Thyroid gland (tissue), 4 donors: ENCODE data around the gene MED22.

Source experiments
- POLR2A ChIP-seq, 2 donors: fragments of 450-650 bp; IDR thresholded peaks; one replicate each; pipeline ENCODE4 v1.6.1; 2017; ENCODE audit warnings: antibody characterized with exemption in 2 of 2, mild to moderate bottlenecking in 2 of 2, moderate library complexity in 1 of 2
- TF ChIP-seq, protein P1 (sequence below), 6 experiments: fragments of 200-600 bp in 3 of 6; fragments of 450-650 bp in 3 of 6; sonication (generic) in 3 of 6; IDR thresholded peaks; one replicate each; pipeline ENCODE4 v1.5.1; 2016 to 2019; ENCODE audit warnings: antibody characterized with exemption in 6 of 6, mild to moderate bottlenecking in 2 of 6, inconsistent platforms in 1 of 6, moderate library complexity in 1 of 6

DNA sequence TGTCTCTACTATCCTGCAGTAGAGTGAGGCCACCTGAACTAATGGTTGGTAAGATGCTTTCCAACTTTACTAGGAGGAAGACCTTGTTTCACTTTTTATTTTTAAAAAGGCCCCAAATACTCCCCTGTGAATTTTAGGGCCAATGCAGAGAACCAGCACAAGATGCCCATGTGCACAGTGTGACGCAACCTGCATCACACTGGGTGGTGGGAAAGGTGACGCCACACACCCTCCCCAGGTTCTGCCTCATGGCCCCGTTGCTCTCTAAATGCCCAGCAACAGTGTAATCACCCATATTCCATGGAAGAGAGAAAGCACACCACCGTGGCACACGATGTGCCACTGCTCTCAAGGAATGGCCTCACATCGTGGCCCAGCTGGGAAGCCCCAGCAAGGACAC lies 21.5 kb upstream of the MED22 start:
- TF ChIP-seq, protein P1, sequence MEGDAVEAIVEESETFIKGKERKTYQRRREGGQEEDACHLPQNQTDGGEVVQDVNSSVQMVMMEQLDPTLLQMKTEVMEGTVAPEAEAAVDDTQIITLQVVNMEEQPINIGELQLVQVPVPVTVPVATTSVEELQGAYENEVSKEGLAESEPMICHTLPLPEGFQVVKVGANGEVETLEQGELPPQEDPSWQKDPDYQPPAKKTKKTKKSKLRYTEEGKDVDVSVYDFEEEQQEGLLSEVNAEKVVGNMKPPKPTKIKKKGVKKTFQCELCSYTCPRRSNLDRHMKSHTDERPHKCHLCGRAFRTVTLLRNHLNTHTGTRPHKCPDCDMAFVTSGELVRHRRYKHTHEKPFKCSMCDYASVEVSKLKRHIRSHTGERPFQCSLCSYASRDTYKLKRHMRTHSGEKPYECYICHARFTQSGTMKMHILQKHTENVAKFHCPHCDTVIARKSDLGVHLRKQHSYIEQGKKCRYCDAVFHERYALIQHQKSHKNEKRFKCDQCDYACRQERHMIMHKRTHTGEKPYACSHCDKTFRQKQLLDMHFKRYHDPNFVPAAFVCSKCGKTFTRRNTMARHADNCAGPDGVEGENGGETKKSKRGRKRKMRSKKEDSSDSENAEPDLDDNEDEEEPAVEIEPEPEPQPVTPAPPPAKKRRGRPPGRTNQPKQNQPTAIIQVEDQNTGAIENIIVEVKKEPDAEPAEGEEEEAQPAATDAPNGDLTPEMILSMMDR (IDR thresholded peaks at IDR 0.05): no peak
- TF ChIP-seq POLR2A (IDR thresholded peaks at IDR 0.05): no peak
